ENCODE data around the gene RPTOR. TPM values are rescaled to one million over a fixed set of nuclear protein-coding genes. Genes with fewer than 3 reads are reported as not detected.

The RPTOR gene
- polyA plus RNA-seq, 1 donor from 2014 or later, result 8.0 TPM

DNA sequence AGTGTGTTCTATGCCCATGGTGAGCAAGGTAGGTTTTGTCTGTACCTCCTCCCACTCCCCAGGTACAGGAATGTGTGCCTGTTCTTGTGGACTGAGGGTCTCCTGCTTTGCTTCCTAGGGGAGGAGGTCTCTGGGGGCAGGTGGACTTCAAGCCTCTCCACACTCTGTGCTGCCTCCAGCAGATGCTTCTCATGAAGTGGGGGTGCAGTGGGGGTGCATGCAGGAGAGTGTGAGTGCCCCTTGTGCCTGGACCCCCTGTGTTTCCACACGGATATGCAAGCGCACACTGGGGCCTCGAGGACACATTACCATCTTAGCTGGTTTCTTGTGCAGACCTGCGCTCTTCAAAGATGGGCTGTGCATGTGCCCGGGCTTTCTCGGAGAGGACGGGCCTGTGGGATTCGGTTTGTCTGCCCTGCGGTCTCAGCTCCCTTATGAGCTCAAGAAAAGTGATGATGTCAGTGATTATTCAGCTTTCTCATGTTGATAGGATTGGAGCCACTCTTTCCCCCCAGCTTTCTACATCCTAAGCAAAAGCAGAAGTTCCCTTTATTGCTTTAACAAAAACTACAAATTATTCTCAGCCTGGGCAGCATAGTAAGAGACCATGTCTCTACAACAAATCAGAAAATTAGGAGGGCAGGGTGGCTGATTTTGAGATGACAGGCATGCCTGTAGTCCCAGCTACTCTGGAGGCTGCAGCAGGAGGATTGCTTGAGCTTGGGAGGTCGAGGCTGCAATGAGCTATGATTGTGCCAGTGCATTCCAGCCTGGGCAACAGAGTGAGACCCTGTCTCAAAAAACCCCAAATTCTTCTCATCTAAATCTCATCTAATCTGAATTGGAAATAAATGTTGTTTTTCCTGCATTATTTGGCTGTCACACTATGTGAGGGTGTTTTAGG lies 86.8 kb downstream of the RPTOR start:
- H3K79me2 ChIP-seq (replicated peaks; ENCODE audit: insufficient read depth, low read length), result no peaks in the 10 kb centered on the region
- no peak overlapping the region for H3K4me2 ChIP-seq (ENCODE audit: low read length)
- no peaks in the 10 kb centered on the region for H3K27me3 ChIP-seq (ENCODE audit: insufficient read depth, low read depth, low read length)
- TF ChIP-seq REST (IDR thresholded peaks at IDR 0.05; ENCODE audit: borderline replicate concordance), result no peak
- TF ChIP-seq POLR2AphosphoS5 (IDR thresholded peaks at IDR 0.05), result no peak
- no peak for TF ChIP-seq MXI1 (conservative IDR thresholded peaks at IDR 0.05; ENCODE audit: poor library complexity, severe bottlenecking)
- no peak for TF ChIP-seq SMC3 (conservative IDR thresholded peaks at IDR 0.05; ENCODE audit: poor library complexity)
- no peak for TF ChIP-seq EP300 (conservative IDR thresholded peaks at IDR 0.05; ENCODE audit: poor library complexity, severe bottlenecking)
- TF ChIP-seq, protein P1, sequence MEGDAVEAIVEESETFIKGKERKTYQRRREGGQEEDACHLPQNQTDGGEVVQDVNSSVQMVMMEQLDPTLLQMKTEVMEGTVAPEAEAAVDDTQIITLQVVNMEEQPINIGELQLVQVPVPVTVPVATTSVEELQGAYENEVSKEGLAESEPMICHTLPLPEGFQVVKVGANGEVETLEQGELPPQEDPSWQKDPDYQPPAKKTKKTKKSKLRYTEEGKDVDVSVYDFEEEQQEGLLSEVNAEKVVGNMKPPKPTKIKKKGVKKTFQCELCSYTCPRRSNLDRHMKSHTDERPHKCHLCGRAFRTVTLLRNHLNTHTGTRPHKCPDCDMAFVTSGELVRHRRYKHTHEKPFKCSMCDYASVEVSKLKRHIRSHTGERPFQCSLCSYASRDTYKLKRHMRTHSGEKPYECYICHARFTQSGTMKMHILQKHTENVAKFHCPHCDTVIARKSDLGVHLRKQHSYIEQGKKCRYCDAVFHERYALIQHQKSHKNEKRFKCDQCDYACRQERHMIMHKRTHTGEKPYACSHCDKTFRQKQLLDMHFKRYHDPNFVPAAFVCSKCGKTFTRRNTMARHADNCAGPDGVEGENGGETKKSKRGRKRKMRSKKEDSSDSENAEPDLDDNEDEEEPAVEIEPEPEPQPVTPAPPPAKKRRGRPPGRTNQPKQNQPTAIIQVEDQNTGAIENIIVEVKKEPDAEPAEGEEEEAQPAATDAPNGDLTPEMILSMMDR (IDR thresholded peaks at IDR 0.05; ENCODE audit: poor library complexity, severe bottlenecking), result no peak
- TF ChIP-seq TAF1 (IDR thresholded peaks at IDR 0.05; ENCODE audit: low read depth), result no peak
- no peak for TF ChIP-seq RAD21 (conservative IDR thresholded peaks at IDR 0.05)
- no peak for TF ChIP-seq EZH2 (IDR thresholded peaks at IDR 0.05; ENCODE audit: borderline replicate concordance, insufficient read depth, low read length, poor library complexity, severe bottlenecking)
- H3K36me3 ChIP-seq (ENCODE audit: insufficient read depth, low read length), result no peaks in the 10 kb centered on the region
- H3K27ac ChIP-seq (ENCODE audit: low read length), result no peak overlapping the region
- H3K4me3 ChIP-seq (ENCODE audit: low read length), result no peak overlapping the region
- no peak overlapping the region for H3K9ac ChIP-seq (ENCODE audit: low read length)
- no peaks in the 10 kb centered on the region for H3F3A ChIP-seq (ENCODE audit: insufficient read depth, low read length, poor library complexity, severe bottlenecking)
- no peaks in the 10 kb centered on the region for H4K20me1 ChIP-seq (ENCODE audit: insufficient read depth)
- H2AFZ ChIP-seq (ENCODE audit: low read depth, low read length), result no peak overlapping the region
- no peaks in the 10 kb centered on the region for H3K9me2 ChIP-seq (ENCODE audit: insufficient read depth, low read length)
- no peaks in the 10 kb centered on the region for H3K9me3 ChIP-seq (ENCODE audit: low read length)

- no peak overlapping the region for H3K27ac ChIP-seq (ENCODE audit: low read length)
- H3K4me3 ChIP-seq (ENCODE audit: low read length), result no peak overlapping the region
- no peaks in the 10 kb centered on the region for H3K9me3 ChIP-seq (ENCODE audit: low read length)
- no peak overlapping the region for H2AFZ ChIP-seq (ENCODE audit: low read depth, low read length)
- H3K9ac ChIP-seq (ENCODE audit: low read length), result no peak overlapping the region
- TF ChIP-seq, protein P1 (IDR thresholded peaks at IDR 0.05; ENCODE audit: poor library complexity, severe bottlenecking), result no peak
- H3K9me2 ChIP-seq (ENCODE audit: insufficient read depth, low read length), result no peaks in the 10 kb centered on the region
- H3F3A ChIP-seq (ENCODE audit: insufficient read depth, low read length, poor library complexity, severe bottlenecking), result no peaks in the 10 kb centered on the region
- no peaks in the 10 kb centered on the region for H3K27me3 ChIP-seq (ENCODE audit: insufficient read depth, low read depth, low read length)
- H3K36me3 ChIP-seq (ENCODE audit: insufficient read depth, low read length), result no peaks in the 10 kb centered on the region
- no peaks in the 10 kb centered on the region for H4K20me1 ChIP-seq (ENCODE audit: insufficient read depth)
- H3K79me2 ChIP-seq (replicated peaks; ENCODE audit: insufficient read depth, low read length), result no peaks in the 10 kb centered on the region
- H3K4me2 ChIP-seq (ENCODE audit: low read length), result no peak overlapping the region
Observed at GRCh38 chr17:80632046-80632581, 87.5 kb downstream of the RPTOR start.
